Panc1 (cell line): ENCODE data around the gene MCAM.

Experiments used
- CTCF ChIP-seq: fragments of 450-650 bp; IDR thresholded peaks from 2 replicates; pipeline ENCODE4 v1.5.1; 2017; ENCODE audit warnings: mild to moderate bottlenecking
- REST ChIP-seq, 2 experiments: IDR thresholded peaks; 2 replicates each; pipeline ENCODE4 v1.6.1; 2011 to 2012; ENCODE audit warnings: low read depth in 2 of 2, control low read depth in 1 of 2, low read length in 1 of 2, mild to moderate bottlenecking in 1 of 2, moderate library complexity in 1 of 2; ENCODE audit not compliant: insufficient read depth in 1 of 2

GRCh38 chr11:119332111-119332765, 15.3 kb upstream of the MCAM start:
- TF ChIP-seq CTCF = no peak
- no peak for TF ChIP-seq REST (IDR thresholded peaks at IDR 0.05; ENCODE audit: insufficient read depth in 1 of 2, low read depth in 2 of 2, low read length in 1 of 2)
